DMS114 treated with DMSO at 0.1 percent for 48 hours (cell line): ENCODE results near the gene ZSWIM4.

Experiments used
- DNase-seq: peaks from one replicate; lab custom pipeline; 2025; ENCODE audit not compliant: unreplicated experiment; lab: John Stamatoyannopoulos, UW

ZSWIM4 gene

DNA sequence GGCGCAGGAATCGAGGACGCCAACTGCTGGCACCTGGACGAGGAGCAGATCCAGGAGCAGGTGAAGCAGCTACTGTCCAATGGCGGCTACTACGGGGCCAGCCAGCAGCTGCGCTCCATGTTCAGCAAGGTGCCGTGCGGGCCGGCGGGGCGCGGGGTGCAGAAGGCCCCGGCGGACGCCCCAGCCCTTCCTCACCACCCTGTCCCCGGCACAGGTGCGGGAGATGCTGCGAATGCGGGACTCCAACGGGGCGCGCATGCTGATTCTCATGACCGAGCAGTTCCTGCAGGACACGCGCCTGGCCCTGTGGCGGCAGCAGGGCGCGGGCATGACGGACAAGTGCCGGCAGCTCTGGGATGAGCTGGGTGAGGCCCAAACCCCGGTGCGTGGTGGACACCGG lies 13.6 kb downstream of the ZSWIM4 start:
- DNase-seq, result no peak

DNA sequence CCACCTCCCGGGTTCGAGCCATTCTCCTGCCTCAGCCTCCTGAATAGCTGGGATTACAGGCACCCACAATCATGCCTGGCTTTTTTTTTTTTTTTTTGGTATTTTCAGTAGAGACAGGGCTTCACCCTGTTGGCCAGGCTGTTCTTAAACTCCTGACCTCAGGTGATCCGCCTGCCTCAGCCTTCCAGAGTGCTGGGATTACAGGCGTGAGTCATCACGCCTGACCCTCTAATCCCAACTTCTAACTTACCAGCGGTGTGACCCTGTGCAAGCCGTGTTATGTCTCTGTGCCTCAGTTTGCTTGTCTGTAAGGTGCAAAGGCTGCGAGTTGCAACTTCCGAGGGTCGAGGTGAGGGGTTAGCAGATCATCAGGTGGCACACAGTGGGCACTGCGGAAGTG lies 17.3 kb downstream of the ZSWIM4 start:
- DNase-seq, result no peak

DNA sequence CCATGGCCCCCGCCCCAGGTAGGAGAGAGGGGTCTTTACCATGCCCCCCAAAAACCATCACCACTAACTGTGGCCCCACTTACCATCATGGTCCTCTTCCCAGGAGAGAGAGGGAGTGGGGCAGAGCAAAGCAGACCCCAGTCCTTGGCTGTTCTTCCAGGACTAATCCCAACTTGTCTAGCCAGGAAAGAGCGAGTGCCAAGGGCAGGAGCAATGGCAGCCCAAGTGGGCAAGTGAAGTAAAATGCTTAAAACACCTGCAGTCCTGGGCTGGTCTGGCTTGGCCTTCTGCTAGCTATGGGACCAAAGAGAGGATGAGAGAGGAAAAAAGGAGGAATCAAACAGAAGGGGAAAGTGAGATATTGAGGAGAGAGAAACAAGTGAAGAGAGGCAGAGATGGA lies 17.9 kb downstream of the ZSWIM4 start:
- no peak for DNase-seq

DNA sequence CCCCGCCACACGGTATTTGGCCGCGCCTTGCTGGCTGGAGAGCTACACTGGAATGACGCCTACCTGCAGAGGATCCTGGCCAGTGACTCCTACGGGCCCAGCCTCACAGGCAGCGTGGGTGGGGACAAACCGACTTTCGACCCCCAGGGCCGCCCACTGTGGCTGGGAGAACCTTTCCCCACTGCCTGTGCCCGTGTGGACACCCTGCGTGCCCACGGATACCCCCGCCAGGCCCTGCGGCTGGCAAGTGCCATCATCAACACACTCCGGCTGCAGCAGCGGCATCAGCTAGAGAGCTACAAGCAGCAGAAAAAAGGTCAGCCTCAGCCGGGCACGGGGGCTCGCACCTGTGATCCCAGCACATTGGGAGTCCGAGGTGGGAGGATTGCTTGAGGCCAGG lies 19.3 kb downstream of the ZSWIM4 start:
- no peak for DNase-seq

DNA sequence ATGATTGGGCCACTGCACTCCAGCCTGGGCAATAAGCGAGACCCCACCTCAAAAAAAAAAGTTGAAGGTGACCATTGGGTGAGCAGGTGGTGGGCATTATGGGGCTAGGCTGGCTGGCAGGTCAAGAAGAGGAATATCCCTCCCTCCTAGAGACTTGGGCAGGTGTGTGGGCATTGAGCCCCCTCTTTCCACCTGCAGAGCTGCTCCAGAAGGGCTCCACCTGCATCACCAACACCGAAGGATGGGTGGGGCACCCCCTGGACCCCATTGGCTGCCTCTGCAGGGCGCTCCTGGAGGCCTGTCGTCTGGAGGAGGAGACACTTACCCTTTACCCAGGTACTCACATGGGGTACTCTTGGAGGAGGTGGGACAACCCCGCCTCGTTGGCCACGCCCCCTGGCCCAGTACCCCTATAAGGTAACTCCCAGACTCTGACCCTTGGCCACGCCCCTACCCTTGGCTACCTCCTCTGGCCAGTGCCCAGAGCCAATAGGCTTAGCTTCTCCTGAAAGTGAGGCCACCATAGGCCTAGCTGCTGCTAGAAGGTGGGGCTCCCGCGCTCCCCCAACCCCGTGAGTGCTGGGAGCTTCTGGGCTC lies 21.9 kb downstream of the ZSWIM4 start:
- DNase-seq, result no peak

DNA sequence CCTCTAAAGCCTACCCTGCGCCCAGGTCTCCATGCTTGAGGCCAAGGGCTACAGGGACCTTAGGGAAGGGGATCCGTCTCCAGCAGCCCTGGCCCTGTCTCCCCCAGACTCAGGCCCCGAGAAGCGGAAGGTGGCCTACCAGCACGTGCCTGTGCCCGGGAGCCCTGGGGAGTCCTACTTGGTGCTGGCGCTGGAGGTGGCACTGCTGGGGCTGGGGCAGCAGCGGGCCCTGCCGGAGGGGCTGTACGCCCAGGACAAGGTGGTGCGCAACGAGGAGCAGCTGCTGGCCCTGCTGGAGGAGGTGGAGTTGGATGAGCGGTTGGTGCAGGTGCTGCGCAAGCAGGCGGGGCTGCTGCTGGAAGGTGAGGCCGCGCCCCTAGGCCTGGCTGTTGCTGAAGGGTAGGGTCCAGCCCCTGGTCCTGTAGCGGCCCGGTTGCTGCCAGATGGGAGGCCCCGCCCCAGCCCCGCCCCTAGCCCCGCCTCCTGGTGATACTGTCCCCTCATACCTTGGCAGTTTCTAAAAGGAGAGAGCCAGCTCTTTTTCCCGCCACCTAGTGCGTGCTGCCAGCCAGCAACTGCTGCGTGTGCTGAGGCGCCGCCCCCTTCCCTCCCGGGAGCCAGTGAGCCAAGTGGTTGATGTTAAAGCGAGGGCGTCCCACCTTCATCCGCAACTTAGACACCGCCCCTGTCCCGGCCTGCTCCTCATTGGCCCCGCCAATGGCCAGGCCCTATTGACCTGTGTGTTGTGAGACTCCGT lies 22.6 kb downstream of the ZSWIM4 start:
- DNase-seq, result no peak

DNA sequence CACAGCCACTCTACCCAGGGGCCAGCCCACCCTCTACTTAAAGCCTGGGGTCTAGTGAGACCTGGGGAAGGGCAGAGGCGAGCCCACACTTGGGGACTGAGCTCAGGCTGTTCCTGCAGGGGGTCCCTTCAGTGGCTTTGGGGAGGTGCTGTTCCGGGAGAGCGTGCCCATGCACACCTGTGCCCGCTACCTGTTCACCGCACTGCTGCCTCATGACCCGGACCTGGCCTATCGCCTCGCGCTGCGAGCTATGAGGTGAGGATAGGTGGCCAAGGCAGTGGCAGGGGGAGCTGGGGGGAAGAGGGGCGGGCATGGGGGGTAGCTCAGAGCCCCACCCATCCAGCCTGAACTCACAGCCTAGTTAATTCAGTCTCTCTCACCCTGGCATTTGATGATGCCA lies 24.0 kb downstream of the ZSWIM4 start:
- DNase-seq, result no peak

DNA sequence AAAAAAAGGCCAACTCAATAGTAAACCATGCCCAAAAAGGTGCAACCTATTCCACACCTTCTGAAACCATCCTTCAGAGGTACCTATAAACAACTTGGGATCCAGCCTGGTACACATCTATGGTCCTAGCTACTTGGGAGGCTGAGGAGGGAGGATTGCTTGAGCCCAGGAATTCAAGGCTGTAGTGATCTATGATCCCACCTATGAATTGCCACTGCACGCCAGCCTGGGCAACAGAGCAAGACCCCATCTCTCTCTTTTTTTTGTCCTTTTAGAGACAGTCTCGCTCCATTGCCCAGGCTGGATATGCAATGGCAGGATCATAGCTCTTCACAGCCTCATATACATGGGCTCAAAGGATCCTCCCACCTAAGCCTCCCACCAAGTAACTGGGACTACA lies 26.0 kb downstream of the ZSWIM4 start:
- DNase-seq, result no peak

DNA sequence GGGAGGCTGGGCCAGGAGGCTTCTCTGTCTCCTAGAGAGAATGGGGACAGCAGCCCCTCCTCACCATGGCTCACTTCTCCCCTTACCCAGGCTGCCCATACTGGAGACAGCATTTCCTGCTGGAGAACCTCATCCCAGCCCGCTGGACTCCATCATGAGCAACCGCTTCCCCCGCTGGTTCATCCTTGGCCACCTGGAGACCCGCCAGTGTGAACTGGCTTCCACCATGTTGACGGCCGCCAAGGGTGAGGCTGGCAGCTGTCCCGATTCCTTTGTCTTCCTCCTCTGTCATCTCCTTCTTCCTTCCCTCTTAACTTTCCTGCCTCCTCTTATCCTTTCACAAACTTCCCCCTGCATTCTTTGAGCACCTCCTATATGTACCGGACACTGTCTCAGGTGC lies 28.0 kb downstream of the ZSWIM4 start:
- DNase-seq, result no peak

DNA sequence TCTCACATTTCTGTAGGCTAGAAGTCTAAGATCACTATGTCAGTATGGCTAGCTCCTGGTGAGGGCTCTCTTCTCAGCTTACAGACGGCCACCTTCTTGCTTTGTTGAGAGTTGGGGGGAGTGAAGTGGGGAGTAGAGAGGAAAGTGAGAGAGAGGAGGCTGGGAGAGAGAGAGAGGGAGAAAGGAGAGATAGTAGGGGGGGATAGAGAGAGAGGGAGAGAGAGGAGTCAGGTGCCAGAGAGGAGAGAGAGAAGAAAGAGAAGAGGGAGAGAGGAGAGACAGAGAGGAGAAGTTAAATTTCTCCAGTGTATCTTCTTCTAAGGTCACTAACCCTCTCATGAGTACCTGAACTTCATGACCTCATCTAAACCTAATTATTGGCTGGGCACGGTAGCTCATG lies 28.7 kb downstream of the ZSWIM4 start:
- DNase-seq, result no peak

DNA sequence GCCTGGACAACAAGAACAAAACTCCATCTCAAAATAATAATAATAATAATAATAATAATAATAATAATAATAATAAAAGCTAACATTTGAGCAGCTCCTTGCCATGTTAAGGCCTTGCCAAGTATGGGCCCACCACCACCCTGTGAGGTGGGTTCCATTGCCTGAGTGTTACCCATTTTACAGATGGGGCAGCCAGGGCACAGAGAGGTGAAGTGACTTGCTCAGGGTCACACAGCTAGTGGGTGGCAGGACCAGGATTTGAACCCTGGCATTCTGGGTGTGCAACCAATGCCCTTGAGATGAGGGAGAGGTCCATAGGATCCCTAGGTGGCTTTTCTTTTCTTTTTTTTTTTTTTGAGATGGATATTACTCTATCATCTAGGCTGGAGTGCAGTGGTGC lies 29.5 kb downstream of the ZSWIM4 start:
- no peak for DNase-seq

DNA sequence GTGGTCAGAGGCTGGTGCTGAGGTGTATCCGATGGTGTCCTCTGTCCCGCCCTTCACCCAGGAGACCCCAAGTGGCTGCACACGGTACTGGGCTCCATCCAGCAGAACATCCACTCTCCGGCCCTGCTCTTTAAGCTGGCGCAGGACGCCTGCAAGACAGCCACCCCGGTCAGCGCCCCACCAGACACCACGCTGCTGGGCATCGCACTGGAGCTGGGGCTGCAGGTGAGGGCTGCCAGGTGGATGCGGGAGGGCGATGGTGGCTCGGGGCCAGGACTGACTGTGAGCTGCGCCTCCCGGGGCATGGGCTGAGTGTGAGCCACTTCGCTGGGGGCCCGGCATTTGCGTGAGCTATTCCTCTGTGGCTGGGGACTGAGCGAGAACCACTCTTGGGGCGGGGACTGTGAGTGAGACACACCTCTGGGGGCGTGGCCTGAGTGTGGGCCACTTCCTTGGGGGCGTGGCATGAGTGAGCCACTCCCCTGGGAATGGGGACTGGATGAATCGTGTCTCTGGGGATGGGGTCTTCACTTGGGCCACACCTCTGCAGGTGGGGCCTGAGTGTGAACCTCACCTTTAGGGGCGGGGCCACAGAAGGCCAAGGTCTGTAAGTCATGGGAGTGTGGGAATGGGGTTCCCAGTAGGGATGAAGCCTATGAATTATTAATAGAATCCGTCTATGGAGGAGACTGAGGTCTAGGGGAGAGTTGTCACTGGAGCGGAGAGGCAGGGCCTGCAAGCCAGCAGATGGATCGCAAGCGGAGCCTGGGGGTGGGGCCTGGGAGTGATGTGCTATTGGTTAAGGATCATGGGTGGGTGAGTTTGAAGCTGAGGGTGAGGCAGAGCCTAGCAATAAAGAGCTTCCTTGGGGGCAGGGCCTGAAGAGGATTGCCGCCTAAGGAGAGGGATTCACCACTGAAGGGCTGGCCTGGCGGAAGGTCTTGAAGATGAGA lies 30.5 kb downstream of the ZSWIM4 start:
- DNase-seq, result no peak

DNA sequence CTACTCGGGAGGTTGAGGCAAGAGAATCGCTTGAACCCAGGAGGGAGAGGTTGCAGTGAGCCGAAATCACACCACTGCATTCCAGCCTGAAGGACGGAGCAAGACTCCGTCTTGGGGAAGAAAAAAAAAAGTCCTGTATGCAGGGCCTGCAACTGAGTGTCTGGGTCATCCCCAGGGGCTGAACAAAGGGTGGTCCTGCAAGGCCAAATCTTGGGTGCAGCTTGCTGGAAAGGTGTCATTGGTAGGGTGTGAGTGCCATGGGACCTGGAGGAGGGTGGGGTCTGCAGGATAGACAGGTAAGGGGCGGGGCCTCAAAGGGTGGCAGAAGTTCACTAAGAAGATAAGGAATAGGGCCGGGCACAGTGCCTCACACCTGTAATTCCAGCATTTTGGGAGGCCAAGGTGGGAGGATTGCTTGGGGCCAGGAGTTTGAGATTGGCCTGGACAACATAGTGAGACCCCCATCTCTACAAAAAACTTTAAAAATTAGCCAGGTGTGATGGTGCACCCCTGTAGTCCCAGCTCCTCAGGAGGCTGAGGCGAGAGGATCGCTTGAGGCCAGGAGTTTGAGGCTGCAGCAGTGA lies 31.5 kb downstream of the ZSWIM4 start:
- DNase-seq, result no peak

DNA sequence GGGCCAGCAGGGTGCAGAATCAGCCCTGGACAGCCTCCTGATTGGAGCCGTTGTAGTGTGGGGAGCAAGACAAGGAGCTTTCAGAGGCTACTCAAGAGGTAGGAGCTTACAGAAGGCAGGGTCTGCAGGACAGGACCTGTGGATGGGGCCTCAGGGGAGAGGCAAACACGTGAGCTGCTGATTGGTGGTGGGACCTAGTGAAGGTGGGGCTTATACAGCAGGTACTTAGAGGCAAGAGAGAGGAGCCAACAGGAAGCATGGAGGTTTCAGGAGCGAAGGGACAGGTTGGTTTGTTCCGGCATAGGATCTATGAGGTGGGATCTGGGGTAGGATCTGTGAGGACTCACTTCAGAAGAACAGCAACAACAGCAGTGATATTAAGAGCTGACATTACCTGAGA lies 32.4 kb downstream of the ZSWIM4 start:
- no peak for DNase-seq

DNA sequence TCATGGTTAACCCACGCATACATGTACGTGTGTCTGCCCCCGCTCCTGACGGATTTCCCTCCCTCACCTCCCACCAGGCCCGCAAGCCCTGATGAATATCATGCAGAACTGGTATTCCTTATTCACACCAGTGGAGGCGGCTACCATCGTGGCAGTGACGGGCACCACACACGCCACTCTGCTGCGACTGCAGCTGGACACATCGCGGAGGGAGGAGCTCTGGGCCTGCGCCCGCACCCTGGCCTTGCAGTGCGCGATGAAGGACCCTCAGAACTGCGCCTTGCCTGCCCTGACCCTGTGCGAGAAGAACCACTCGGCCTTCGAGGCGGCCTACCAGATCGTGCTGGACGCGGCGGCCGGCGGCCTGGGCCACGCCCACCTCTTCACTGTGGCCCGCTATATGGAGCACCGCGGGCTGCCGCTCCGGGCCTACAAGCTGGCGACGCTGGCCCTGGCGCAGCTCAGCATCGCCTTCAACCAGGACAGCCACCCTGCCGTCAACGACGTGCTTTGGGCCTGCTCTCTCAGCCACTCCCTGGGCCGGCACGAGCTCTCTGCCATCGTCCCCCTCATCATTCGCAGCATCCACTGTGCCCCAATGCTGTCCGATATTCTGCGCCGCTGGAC lies 35.0 kb downstream of the ZSWIM4 start:
- DNase-seq, result no peak

DNA sequence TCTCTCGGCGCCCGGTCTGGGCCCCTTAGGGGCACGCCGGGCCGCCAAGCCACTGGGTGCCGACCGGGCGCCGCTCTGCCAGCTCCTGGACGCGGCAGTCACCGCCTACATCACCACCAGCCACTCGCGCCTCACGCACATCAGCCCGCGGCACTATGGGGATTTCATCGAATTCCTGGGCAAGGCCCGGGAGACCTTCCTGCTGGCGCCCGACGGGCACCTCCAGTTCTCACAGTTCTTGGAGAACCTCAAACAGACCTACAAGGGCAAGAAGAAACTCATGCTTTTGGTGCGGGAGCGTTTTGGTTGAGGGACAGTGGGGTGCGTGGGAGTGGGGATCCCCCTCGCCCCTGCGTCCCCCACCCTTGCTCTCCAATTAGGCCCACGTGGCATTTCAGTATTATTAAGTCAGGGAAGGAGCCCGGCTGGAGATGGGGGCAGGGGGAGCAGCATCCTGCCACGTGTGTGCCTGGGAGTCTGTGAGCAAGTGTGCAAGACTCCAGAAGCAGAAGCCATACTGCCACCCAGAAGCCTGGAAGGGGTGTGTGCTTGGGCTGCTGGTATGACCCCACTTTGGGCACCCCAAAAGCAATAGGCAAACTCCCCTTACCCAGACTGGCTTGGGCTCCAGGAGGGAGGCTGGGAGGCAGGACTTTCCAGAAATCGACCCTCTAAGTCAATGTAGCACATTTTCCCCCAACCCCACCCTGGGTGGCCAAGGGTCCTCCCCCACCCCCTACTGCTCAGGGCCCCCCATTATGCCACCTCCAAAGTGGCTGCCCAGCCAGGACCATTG lies 35.7 kb downstream of the ZSWIM4 start:
- no peak for DNase-seq

DNA sequence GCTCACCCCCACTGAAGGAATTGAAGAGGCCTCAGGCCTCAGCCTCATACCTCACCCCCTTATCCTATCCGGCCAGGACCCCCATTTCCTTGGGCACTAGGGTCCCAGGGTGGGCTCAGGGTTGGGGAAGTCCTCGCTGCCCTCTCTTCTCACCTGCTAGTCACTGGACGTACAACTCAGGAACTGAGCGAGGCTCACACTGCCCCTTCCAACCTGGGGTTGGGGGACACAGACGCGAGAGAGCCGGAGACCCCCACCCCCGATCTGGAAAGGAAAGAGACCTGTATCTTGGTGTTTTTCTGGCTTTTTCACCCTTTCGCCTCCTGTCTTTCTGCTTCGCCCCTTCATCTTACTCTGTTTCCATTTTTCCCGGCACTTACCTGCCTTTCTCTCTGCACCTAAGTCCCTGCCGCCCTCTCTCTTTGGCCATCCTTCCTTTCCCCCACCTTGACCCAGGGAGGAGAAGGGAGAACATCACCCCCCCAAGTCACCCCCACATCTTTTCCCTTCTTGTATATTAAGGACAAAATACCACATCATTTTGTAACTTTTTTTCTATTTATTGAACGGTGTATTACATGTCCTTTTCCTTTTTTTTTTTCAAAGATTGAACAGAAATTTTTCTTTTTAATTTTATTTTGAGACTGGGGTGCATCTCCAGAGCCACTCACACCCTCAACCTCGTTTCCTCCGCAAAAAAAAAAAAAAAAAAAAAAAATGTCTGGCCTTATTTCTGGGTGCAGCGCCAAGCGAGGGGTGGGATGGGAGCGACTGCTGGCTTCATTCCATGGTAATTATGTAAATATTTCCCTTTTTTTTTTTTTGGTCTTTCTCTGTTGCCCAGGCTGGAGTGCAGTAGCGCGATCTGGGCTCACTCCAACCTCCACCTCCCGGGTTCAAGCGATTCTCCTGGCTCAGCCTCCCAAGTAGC lies 36.6 kb downstream of the ZSWIM4 start:
- no peak for DNase-seq

DNA sequence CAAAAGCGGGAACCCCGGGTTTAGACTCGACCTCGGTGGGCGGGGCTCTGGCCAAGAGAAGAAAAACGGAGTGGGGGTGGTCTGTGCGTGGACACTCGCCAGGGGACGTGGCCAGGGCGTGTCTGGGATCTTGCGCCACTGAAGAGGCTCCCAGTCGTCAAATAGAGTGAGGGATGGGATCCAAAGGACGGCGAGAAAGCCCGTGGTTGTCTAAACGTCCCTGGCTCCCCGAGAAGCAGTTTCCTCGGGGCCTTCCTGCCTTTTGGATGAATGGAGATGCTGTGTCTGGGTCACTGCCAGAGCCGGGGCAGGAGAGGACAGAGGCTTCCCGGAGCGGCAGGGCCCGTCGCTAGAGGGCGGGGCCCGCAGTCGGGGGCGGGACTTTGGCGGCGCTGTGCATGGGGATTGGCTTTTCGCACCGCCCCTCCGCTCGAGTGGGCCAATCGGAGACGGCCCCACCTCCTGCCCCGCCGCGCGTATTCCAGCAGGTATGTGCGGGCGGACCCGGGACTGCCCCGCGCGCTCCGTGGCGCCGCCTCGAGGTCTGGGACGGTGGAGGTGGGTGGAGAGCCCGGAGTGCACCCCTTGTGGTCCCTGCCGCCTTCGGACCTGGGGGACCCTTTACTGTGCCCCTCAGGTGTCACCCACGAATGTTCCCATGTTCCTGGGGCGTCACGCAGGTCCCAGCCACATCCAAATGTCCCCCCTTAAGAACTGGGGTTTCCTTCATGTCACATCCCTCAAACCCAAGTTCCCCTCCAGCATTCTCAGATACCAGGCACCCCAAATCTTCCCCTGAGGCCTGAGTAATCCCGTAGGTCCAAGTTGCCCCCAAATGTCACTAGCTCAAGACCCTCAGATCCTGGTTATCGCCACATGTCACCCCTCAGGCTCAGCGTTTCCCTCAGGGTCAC lies 38.3 kb downstream of the ZSWIM4 start:
- peak; percentile 65 for DNase-seq
